ENCODE results near the gene RSRC1.
"Not testable (repeated sequence)": the region's sequence is repeated elsewhere in the genome, so short reads cannot be mapped to it uniquely, and the experiment has no call there.

RSRC1 gene

DNA sequence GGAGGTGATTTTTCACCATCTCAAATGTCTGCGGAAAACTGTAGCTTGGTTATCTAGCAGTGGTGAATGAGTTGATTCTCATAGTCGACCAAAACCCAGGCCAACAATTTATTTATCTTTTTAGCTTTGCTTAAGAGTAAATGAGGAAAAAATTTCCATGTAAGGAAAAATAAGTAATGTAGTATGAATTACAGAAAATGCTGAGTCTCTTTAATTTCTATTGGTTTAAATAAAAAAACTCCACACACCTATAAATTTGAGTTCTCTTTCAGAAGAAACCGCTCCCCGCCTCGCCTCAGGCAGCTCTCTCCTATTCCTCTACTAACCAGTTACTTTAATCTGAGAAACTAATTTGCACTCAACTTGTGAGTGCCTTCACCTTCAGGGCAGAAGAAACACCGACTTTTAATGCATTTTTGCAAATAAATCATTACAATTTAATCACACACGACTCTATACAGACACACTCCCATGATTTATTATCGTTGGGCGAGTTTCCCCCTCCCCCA lies 540 bp upstream of the RSRC1 start:
- Histone ChIP-seq H4K20me1 (ENCODE audit: insufficient read depth, low read length) (no peaks in the 10 kb centered on the region), H3K9me3 (ENCODE audit: insufficient read depth, low read length) (no peaks in the 10 kb centered on the region), H3K36me3 (replicated peaks; ENCODE audit: low read depth, low read length) (no peaks in the 10 kb centered on the region), H3K4me2 (ENCODE audit: low read length) (peak overlapping the region; percentile 78), H3K9ac (ENCODE audit: low read length) (peak overlapping the region; percentile 81), H3K4me3 (ENCODE audit: low read length) (peak overlapping the region; percentile 87), H2AFZ (ENCODE audit: low read depth, low read length) (peak overlapping the region; percentile 98), H3K79me2 (ENCODE audit: low read length) (peaks cover 43% of the 10 kb centered on the region), H3K4me1 (ENCODE audit: low read length) (peaks cover 16% of the 10 kb centered on the region), H3K27ac (ENCODE audit: low read length) (peak overlapping the region; percentile 67), H3K27me3 (ENCODE audit: low read depth, low read length) (no peaks in the 10 kb centered on the region)
- no peak for TF ChIP-seq EZH2phosphoT487 (IDR thresholded peaks at IDR 0.05; ENCODE audit: low read depth)
- TF ChIP-seq, protein P1, sequence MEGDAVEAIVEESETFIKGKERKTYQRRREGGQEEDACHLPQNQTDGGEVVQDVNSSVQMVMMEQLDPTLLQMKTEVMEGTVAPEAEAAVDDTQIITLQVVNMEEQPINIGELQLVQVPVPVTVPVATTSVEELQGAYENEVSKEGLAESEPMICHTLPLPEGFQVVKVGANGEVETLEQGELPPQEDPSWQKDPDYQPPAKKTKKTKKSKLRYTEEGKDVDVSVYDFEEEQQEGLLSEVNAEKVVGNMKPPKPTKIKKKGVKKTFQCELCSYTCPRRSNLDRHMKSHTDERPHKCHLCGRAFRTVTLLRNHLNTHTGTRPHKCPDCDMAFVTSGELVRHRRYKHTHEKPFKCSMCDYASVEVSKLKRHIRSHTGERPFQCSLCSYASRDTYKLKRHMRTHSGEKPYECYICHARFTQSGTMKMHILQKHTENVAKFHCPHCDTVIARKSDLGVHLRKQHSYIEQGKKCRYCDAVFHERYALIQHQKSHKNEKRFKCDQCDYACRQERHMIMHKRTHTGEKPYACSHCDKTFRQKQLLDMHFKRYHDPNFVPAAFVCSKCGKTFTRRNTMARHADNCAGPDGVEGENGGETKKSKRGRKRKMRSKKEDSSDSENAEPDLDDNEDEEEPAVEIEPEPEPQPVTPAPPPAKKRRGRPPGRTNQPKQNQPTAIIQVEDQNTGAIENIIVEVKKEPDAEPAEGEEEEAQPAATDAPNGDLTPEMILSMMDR (IDR thresholded peaks at IDR 0.05; ENCODE audit: low read depth, low read length): no peak

DNA sequence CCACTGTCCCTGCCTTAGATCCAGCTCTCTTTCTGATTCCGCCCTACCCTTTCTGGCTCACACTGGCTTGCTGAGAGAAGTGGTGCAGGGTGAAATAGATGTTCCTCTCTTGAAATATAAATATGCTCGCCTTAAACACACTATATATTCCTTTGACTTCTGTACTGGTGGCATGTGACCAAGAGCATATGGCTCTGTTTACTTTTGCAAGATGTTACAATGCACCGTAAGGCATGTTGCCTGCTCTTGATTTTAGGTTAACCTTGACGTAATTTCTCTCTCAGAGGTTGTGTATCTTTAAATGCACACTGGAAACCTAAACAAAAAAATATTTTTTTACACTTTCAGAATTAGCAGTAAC lies 749 bp downstream of the RSRC1 start:
- no peaks in the 10 kb centered on the region for H3K27me3 ChIP-seq (ENCODE audit: low read depth, low read length)
- peaks cover 16% of the 10 kb centered on the region for H3K4me1 ChIP-seq (ENCODE audit: low read length)
- H3K9ac ChIP-seq (ENCODE audit: low read length): peak overlapping the region; percentile 81
- H2AFZ ChIP-seq (ENCODE audit: low read depth, low read length): peak overlapping the region; percentile 98
- peak overlapping the region; percentile 67 for H3K27ac ChIP-seq (ENCODE audit: low read length)
- peaks cover 55% of the 10 kb centered on the region for H3K79me2 ChIP-seq (ENCODE audit: low read length)
- H4K20me1 ChIP-seq (ENCODE audit: insufficient read depth, low read length): no peaks in the 10 kb centered on the region
- no peaks in the 10 kb centered on the region for H3K9me3 ChIP-seq (ENCODE audit: insufficient read depth, low read length)
- peak overlapping the region; percentile 78 for H3K4me2 ChIP-seq (ENCODE audit: low read length)
- peak overlapping the region; percentile 87 for H3K4me3 ChIP-seq (ENCODE audit: low read length)
- H3K36me3 ChIP-seq (replicated peaks; ENCODE audit: low read depth, low read length): no peaks in the 10 kb centered on the region
- TF ChIP-seq, protein P1 (IDR thresholded peaks at IDR 0.05; ENCODE audit: low read depth, low read length): no peak
- no peak for TF ChIP-seq EZH2phosphoT487 (IDR thresholded peaks at IDR 0.05; ENCODE audit: low read depth)

DNA sequence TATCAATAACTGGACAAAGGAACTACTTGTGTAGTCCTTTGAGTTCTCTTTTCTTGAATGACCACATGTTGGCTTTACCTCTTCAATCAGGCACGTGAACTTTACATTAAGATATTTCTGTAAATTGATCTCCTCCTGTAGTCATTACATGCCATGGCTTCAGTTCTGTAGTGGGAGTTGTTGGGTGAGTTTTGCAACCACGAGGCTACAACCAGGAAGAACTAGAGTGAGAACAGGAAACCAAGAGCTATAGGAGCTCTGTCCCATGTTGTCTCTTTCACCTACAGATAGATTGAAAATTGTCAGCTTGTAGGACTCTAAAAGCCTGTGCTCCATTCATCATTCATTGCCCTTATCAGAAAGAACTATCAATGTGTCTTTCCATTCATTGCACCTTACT lies 2.0 kb downstream of the RSRC1 start:
- no peaks in the 10 kb centered on the region for H3K36me3 ChIP-seq (replicated peaks; ENCODE audit: low read depth, low read length)
- H3K4me3 ChIP-seq (ENCODE audit: low read length): no peak overlapping the region
- no peak overlapping the region for H3K27ac ChIP-seq (ENCODE audit: low read length)
- no peak overlapping the region for H2AFZ ChIP-seq (ENCODE audit: low read depth, low read length)
- H3K9me3 ChIP-seq (ENCODE audit: insufficient read depth, low read length): no peaks in the 10 kb centered on the region
- no peak for TF ChIP-seq EZH2phosphoT487 (IDR thresholded peaks at IDR 0.05; ENCODE audit: low read depth)
- TF ChIP-seq, protein P1 (IDR thresholded peaks at IDR 0.05; ENCODE audit: low read depth, low read length): no peak
- no peaks in the 10 kb centered on the region for H3K27me3 ChIP-seq (ENCODE audit: low read depth, low read length)
- 0 out of 2 replicates have a peak overlapping the region, but pooled peaks have one; percentile 78 for H3K4me2 ChIP-seq (ENCODE audit: low read length)
- H3K9ac ChIP-seq (ENCODE audit: low read length): no peak overlapping the region
- peaks cover 16% of the 10 kb centered on the region for H3K4me1 ChIP-seq (ENCODE audit: low read length)
- peaks cover 66% of the 10 kb centered on the region for H3K79me2 ChIP-seq (ENCODE audit: low read length)
- H4K20me1 ChIP-seq (ENCODE audit: insufficient read depth, low read length): no peaks in the 10 kb centered on the region

DNA sequence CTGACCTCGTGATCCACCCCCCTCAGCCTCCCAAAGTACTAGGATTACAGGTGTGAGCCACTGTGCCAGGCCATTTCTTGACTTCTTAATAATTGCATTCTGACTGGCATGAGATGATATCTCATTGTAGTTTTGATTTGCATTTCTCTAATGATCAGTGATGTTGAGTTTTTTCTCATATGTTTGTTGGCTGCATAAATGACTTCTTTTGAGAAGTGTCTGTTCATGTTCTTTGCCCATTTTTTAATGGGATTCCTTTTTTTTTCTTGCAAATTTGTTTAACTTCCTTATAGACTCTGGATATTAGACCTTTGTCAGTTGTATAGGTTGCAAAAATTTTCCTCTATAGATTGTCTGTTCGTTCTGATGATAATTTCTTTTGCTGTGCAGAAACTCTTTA lies 3.7 kb downstream of the RSRC1 start:
- not testable (repeated sequence) for H3K9ac ChIP-seq (ENCODE audit: low read length); H4K20me1 ChIP-seq (ENCODE audit: insufficient read depth, low read length); H2AFZ ChIP-seq (ENCODE audit: low read depth, low read length); H3K27me3 ChIP-seq (ENCODE audit: low read depth, low read length); H3K9me3 ChIP-seq (ENCODE audit: insufficient read depth, low read length); H3K4me3 ChIP-seq (ENCODE audit: low read length); H3K4me2 ChIP-seq (ENCODE audit: low read length); H3K27ac ChIP-seq (ENCODE audit: low read length); H3K36me3 ChIP-seq (replicated peaks; ENCODE audit: low read depth, low read length)
- Histone ChIP-seq H3K79me2 (ENCODE audit: low read length) (peaks cover 82% of the 10 kb centered on the region), H3K4me1 (ENCODE audit: low read length) (peaks cover 16% of the 10 kb centered on the region)
